Measurements from ENCODE around the gene DPP4.

DPP4 gene

GRCh38 chr2:162063899-162064298 is 10.1 kb downstream of the DPP4 start:
- peaks cover 99% of the 10 kb centered on the region for H3K79me2 ChIP-seq (ENCODE audit: insufficient read depth, low read length)
- peaks cover 12% of the 10 kb centered on the region; the same call in 1 of the 2 replicates for H4K20me1 ChIP-seq (ENCODE audit: insufficient read depth, low read length)
- peak overlapping the region; percentile 44 for H3K27ac ChIP-seq (ENCODE audit: low read length)
- no peak overlapping the region for H3K4me3 ChIP-seq (ENCODE audit: low read depth in 1 of 2, low read length in 2 of 2)
- H3K4me1 ChIP-seq (ENCODE audit: insufficient read depth, low read length), result peaks cover 78% of the 10 kb centered on the region
- no peak for TF ChIP-seq EZH2 (IDR thresholded peaks at IDR 0.05; ENCODE audit: borderline replicate concordance, low read depth, low read length, severe bottlenecking)
- TF ChIP-seq, protein P1, sequence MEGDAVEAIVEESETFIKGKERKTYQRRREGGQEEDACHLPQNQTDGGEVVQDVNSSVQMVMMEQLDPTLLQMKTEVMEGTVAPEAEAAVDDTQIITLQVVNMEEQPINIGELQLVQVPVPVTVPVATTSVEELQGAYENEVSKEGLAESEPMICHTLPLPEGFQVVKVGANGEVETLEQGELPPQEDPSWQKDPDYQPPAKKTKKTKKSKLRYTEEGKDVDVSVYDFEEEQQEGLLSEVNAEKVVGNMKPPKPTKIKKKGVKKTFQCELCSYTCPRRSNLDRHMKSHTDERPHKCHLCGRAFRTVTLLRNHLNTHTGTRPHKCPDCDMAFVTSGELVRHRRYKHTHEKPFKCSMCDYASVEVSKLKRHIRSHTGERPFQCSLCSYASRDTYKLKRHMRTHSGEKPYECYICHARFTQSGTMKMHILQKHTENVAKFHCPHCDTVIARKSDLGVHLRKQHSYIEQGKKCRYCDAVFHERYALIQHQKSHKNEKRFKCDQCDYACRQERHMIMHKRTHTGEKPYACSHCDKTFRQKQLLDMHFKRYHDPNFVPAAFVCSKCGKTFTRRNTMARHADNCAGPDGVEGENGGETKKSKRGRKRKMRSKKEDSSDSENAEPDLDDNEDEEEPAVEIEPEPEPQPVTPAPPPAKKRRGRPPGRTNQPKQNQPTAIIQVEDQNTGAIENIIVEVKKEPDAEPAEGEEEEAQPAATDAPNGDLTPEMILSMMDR (IDR thresholded peaks at IDR 0.05; ENCODE audit: borderline replicate concordance, extremely low read depth, low read length, poor library complexity, severe bottlenecking), result no peak
- no peak overlapping the region for H3K9ac ChIP-seq (ENCODE audit: low read depth, low read length)
- no peak for DNase-seq
- no peak overlapping the region for H2AFZ ChIP-seq (ENCODE audit: low read depth, low read length)
- H3K9me3 ChIP-seq (ENCODE audit: insufficient read depth, low read length, severe bottlenecking), result no peaks in the 10 kb centered on the region
- H3K27me3 ChIP-seq (ENCODE audit: insufficient read depth, low read length, poor library complexity), result no peaks in the 10 kb centered on the region
- peak overlapping the region; percentile 2; the same call in 1 of the 2 replicates for H3K4me2 ChIP-seq (ENCODE audit: insufficient read depth, low read length)
- 0 out of 3 replicates have a peak, but pooled peaks have one; percentile 23 for ATAC-seq (ENCODE audit: insufficient read depth, low read depth)
- peaks cover 72% of the 10 kb centered on the region for H3K36me3 ChIP-seq (ENCODE audit: insufficient read depth, low read length)

GRCh38 chr2:162063281-162063680 is 10.7 kb downstream of the DPP4 start:
- 0 out of 2 replicates have a peak overlapping the region, but pooled peaks have one; percentile 7 for H3K27ac ChIP-seq (ENCODE audit: low read length)
- no peak overlapping the region for H3K9ac ChIP-seq (ENCODE audit: low read depth, low read length)
- no peaks in the 10 kb centered on the region for H3K27me3 ChIP-seq (ENCODE audit: insufficient read depth, low read length, poor library complexity)
- H3K4me3 ChIP-seq (ENCODE audit: low read depth in 1 of 2, low read length in 2 of 2), result no peak overlapping the region
- peaks cover 77% of the 10 kb centered on the region for H3K4me1 ChIP-seq (ENCODE audit: insufficient read depth, low read length)
- DNase-seq, result no peak
- H3K9me3 ChIP-seq (ENCODE audit: insufficient read depth, low read length, severe bottlenecking), result no peaks in the 10 kb centered on the region
- ATAC-seq (ENCODE audit: insufficient read depth, low read depth), result no peak
- no peak overlapping the region for H2AFZ ChIP-seq (ENCODE audit: low read depth, low read length)
- H3K36me3 ChIP-seq (ENCODE audit: insufficient read depth, low read length), result peaks cover 73% of the 10 kb centered on the region
- TF ChIP-seq, protein P1 (IDR thresholded peaks at IDR 0.05; ENCODE audit: borderline replicate concordance, extremely low read depth, low read length, poor library complexity, severe bottlenecking), result no peak
- TF ChIP-seq EZH2 (IDR thresholded peaks at IDR 0.05; ENCODE audit: borderline replicate concordance, low read depth, low read length, severe bottlenecking), result no peak
- no peak overlapping the region for H3K4me2 ChIP-seq (ENCODE audit: insufficient read depth, low read length)
- peaks cover 8% of the 10 kb centered on the region; the same call in 1 of the 2 replicates for H4K20me1 ChIP-seq (ENCODE audit: insufficient read depth, low read length)
- peaks cover 99% of the 10 kb centered on the region for H3K79me2 ChIP-seq (ENCODE audit: insufficient read depth, low read length)

DNA sequence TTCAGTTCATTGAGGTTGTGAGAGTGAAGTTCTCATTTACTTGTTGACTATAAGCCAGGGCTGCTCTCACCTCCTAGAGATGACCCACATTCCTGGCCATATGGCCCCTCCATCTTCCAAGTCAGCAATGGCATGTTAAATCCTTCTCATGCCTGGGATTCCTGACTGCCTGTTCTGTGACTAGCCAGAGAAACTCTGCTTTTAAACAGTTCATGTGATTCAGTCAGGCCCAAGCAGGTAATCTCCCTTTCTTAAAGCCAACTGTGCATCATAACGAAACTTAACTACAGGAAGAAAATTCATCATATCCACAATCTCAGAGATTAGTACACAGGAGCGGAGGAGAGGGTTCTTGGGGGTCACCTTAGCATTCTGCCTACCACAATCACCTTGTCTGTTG is 11.5 kb downstream of the DPP4 start:
- Histone ChIP-seq H3K9ac (ENCODE audit: low read depth, low read length) (no peak overlapping the region), H3K27ac (ENCODE audit: low read length) (peak overlapping the region; percentile 7), H3K4me1 (ENCODE audit: insufficient read depth, low read length) (peaks cover 77% of the 10 kb centered on the region), H3K27me3 (ENCODE audit: insufficient read depth, low read length, poor library complexity) (no peaks in the 10 kb centered on the region), H3K4me2 (ENCODE audit: insufficient read depth, low read length) (no peak overlapping the region), H3K9me3 (ENCODE audit: insufficient read depth, low read length, severe bottlenecking) (no peaks in the 10 kb centered on the region), H3K36me3 (ENCODE audit: insufficient read depth, low read length) (peaks cover 74% of the 10 kb centered on the region), H4K20me1 (ENCODE audit: insufficient read depth, low read length) (peaks cover 4% of the 10 kb centered on the region; the same call in 1 of the 2 replicates), H2AFZ (ENCODE audit: low read depth, low read length) (no peak overlapping the region), H3K4me3 (ENCODE audit: low read depth in 1 of 2, low read length in 2 of 2) (no peak overlapping the region), H3K79me2 (ENCODE audit: insufficient read depth, low read length) (peaks cover 99% of the 10 kb centered on the region)
- no peak for DNase-seq
- no peak for ATAC-seq (ENCODE audit: insufficient read depth, low read depth)
- TF ChIP-seq EZH2 (IDR thresholded peaks at IDR 0.05; ENCODE audit: borderline replicate concordance, low read depth, low read length, severe bottlenecking), result no peak
- TF ChIP-seq, protein P1 (IDR thresholded peaks at IDR 0.05; ENCODE audit: borderline replicate concordance, extremely low read depth, low read length, poor library complexity, severe bottlenecking), result no peak

Measured in DND-41 (cell line).